ENCODE data around the gene OPHN1.

GRCh38 chrX:68109162-68109561 lies 324.1 kb downstream of the OPHN1 start:
- TF ChIP-seq CTCF (IDR thresholded peaks at IDR 0.05) = no peak
- TF ChIP-seq POLR2A (IDR thresholded peaks at IDR 0.05) = no peak

All from gastroesophageal sphincter (tissue), 3 donors.